ENCODE results near the gene ARL2BP. TPM values are rescaled to one million over a fixed set of nuclear protein-coding genes. Genes with fewer than 3 reads are reported as not detected.

The ARL2BP gene
- total and polyA plus RNA-seq, 4 donors: 32.8 to 63.2 (median 44.1) TPM

GRCh38 chr16:57270221-57271062 lies 25.4 kb downstream of the ARL2BP start:
- H3K9ac ChIP-seq (ENCODE audit: insufficient read depth in 1 of 2, low read length in 2 of 2): no peak overlapping the region
- H3K27ac ChIP-seq (ENCODE audit: low read depth in 1 of 2, low read length in 1 of 2): peak overlapping the region in 1 of 2 donors; percentile 11
- DNase-seq (no peak), ATAC-seq (ENCODE audit: insufficient read depth, low FRiP score) (no peak)
- no peaks in the 10 kb centered on the region for H3K9me3 ChIP-seq (ENCODE audit: control insufficient read depth in 4 of 4, insufficient read depth in 3 of 4, low read length in 3 of 4)
- no peak overlapping the region for H3K4me3 ChIP-seq
- TF ChIP-seq, protein P1, sequence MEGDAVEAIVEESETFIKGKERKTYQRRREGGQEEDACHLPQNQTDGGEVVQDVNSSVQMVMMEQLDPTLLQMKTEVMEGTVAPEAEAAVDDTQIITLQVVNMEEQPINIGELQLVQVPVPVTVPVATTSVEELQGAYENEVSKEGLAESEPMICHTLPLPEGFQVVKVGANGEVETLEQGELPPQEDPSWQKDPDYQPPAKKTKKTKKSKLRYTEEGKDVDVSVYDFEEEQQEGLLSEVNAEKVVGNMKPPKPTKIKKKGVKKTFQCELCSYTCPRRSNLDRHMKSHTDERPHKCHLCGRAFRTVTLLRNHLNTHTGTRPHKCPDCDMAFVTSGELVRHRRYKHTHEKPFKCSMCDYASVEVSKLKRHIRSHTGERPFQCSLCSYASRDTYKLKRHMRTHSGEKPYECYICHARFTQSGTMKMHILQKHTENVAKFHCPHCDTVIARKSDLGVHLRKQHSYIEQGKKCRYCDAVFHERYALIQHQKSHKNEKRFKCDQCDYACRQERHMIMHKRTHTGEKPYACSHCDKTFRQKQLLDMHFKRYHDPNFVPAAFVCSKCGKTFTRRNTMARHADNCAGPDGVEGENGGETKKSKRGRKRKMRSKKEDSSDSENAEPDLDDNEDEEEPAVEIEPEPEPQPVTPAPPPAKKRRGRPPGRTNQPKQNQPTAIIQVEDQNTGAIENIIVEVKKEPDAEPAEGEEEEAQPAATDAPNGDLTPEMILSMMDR (IDR thresholded peaks at IDR 0.05; ENCODE audit: control extremely low read depth, extremely low read depth): no peak
- H3K4me1 ChIP-seq (ENCODE audit: control insufficient read depth in 5 of 5, insufficient read depth in 5 of 5, low read length in 5 of 5): peaks cover 0 to 17% (median 5%) of the 10 kb centered on the region in 5 donors
- no peaks in the 10 kb centered on the region for H3K27me3 ChIP-seq (ENCODE audit: control insufficient read depth in 3 of 3, insufficient read depth in 3 of 3, low read length in 2 of 3)
- H3K36me3 ChIP-seq (ENCODE audit: control insufficient read depth in 4 of 4, insufficient read depth in 4 of 4, low read length in 4 of 4): no peaks in the 10 kb centered on the region
- WGBS, 2 donors: 76 to 86% methylated on average over 25 of the region's 25 CpGs

GRCh38 chr16:57271063-57271345 lies 25.9 kb downstream of the ARL2BP start:
- Histone ChIP-seq H3K9me3 (ENCODE audit: control insufficient read depth in 4 of 4, insufficient read depth in 3 of 4, low read length in 3 of 4) (no peaks in the 10 kb centered on the region), H3K27me3 (ENCODE audit: control insufficient read depth in 3 of 3, insufficient read depth in 3 of 3, low read length in 2 of 3) (no peaks in the 10 kb centered on the region), H3K4me1 (ENCODE audit: control insufficient read depth in 5 of 5, insufficient read depth in 5 of 5, low read length in 5 of 5) (peaks cover 0 to 17% (median 5%) of the 10 kb centered on the region in 5 donors), H3K9ac (ENCODE audit: insufficient read depth in 1 of 2, low read length in 2 of 2) (no peak overlapping the region), H3K27ac (ENCODE audit: low read depth in 1 of 2, low read length in 1 of 2) (no peak overlapping the region), H3K36me3 (ENCODE audit: control insufficient read depth in 4 of 4, insufficient read depth in 4 of 4, low read length in 4 of 4) (no peaks in the 10 kb centered on the region), H3K4me3 (no peak overlapping the region)
- TF ChIP-seq, protein P1 (IDR thresholded peaks at IDR 0.05; ENCODE audit: control extremely low read depth, extremely low read depth): no peak
- ATAC-seq (ENCODE audit: insufficient read depth, low FRiP score): no peak
- no peak for DNase-seq
- WGBS, 2 donors: 88 to 90% methylated on average over 7 of the region's 7 CpGs

- TF ChIP-seq, protein P1 (IDR thresholded peaks at IDR 0.05; ENCODE audit: control extremely low read depth, extremely low read depth): no peak
- H3K4me3 ChIP-seq: no peak overlapping the region
- H3K9ac ChIP-seq (ENCODE audit: insufficient read depth in 1 of 2, low read length in 2 of 2): no peak overlapping the region
- peaks cover 0 to 18% (median 0%) of the 10 kb centered on the region in 5 donors for H3K4me1 ChIP-seq (ENCODE audit: control insufficient read depth in 5 of 5, insufficient read depth in 5 of 5, low read length in 5 of 5)
- ATAC-seq (ENCODE audit: insufficient read depth, low FRiP score) (no peak), DNase-seq (no peak)
- H3K27me3 ChIP-seq (ENCODE audit: control insufficient read depth in 3 of 3, insufficient read depth in 3 of 3, low read length in 2 of 3): no peaks in the 10 kb centered on the region
- no peaks in the 10 kb centered on the region for H3K9me3 ChIP-seq (ENCODE audit: control insufficient read depth in 4 of 4, insufficient read depth in 3 of 4, low read length in 3 of 4)
- WGBS, 2 donors: 87 to 96% methylated on average over 5 of the region's 5 CpGs
- peak overlapping the region in 1 of 2 donors; percentile 45 for H3K27ac ChIP-seq (ENCODE audit: low read depth in 1 of 2, low read length in 1 of 2)
- H3K36me3 ChIP-seq (ENCODE audit: control insufficient read depth in 4 of 4, insufficient read depth in 4 of 4, low read length in 4 of 4): no peaks in the 10 kb centered on the region
Measured at GRCh38 chr16:57271867-57272495, 26.9 kb downstream of the ARL2BP start.
